Osteoblast (primary cell): ENCODE measurements around the gene DOP1A. TPM values are rescaled to one million over a fixed set of nuclear protein-coding genes. Genes with fewer than 3 reads are reported as not detected.

Source experiments
- DNase-seq: peaks from one replicate; pipeline ENCODE4 v3.0.0; 2011; ENCODE audit warnings: low spot score, mixed read lengths; ENCODE audit not compliant: insufficient read length; ENCODE audit errors: missing footprints
- H2AFZ ChIP-seq: 2 replicates; pipeline ENCODE4 v1.6.0; 2011; ENCODE audit warnings: mild to moderate bottlenecking, low read length
- H3K27ac ChIP-seq: 2 replicates; pipeline ENCODE4 v1.5.1; 2011; ENCODE audit warnings: mild to moderate bottlenecking, low read depth, low read length, moderate library complexity
- H3K27me3 ChIP-seq: 2 replicates; pipeline ENCODE4 v1.6.0; 2012; ENCODE audit warnings: mild to moderate bottlenecking, control low read depth, inconsistent platforms, low read length, moderate library complexity; ENCODE audit not compliant: insufficient read depth
- H3K36me3 ChIP-seq: 2 replicates; pipeline ENCODE4 v1.5.1; 2011; ENCODE audit warnings: mild to moderate bottlenecking, low read length, control low read depth, moderate library complexity; ENCODE audit not compliant: insufficient read depth
- H3K4me1 ChIP-seq: 2 replicates; pipeline ENCODE4 v1.5.1; 2011; ENCODE audit warnings: mild to moderate bottlenecking, low read length, control low read depth, moderate library complexity; ENCODE audit not compliant: insufficient read depth
- H3K4me2 ChIP-seq: 2 replicates; pipeline ENCODE4 v1.6.0; 2011; ENCODE audit warnings: mild to moderate bottlenecking, low read length; ENCODE audit not compliant: insufficient read depth
- H3K4me3 ChIP-seq: fragments of 200-600 bp; sonication (generic); 3 replicates; pipeline ENCODE4 v1.5.1; 2012; ENCODE audit warnings: mild to moderate bottlenecking, low read length, inconsistent platforms; ENCODE audit not compliant: insufficient read depth
- H3K79me2 ChIP-seq: 2 replicates; pipeline ENCODE4 v1.6.0; 2012; ENCODE audit warnings: mild to moderate bottlenecking, low read length, control low read depth, inconsistent platforms; ENCODE audit not compliant: insufficient read depth
- H3K9me3 ChIP-seq: 2 replicates; pipeline ENCODE4 v1.5.1; 2011; ENCODE audit warnings: low read depth, low read length, control low read depth
- H4K20me1 ChIP-seq: 2 replicates; pipeline ENCODE4 v1.6.0; 2012; ENCODE audit warnings: mild to moderate bottlenecking, low read length, control low read depth; ENCODE audit not compliant: insufficient read depth
- total RNA-seq: library from RNA; depleted of rRNA; stranded (reverse); fragments of >200 nt; gene quantifications from 2 replicates; pipeline ENCODE4 v1.2.3, GENCODE V29; 2012
- TF ChIP-seq, protein P1 (sequence below): IDR thresholded peaks from 2 replicates; pipeline ENCODE4 v1.5.1; 2011; ENCODE audit warnings: mild to moderate bottlenecking, low read depth, low read length, moderate library complexity; ENCODE audit errors: extremely low read depth

The DOP1A gene
- total RNA-seq, 1 donor = 45.2 TPM

DNA sequence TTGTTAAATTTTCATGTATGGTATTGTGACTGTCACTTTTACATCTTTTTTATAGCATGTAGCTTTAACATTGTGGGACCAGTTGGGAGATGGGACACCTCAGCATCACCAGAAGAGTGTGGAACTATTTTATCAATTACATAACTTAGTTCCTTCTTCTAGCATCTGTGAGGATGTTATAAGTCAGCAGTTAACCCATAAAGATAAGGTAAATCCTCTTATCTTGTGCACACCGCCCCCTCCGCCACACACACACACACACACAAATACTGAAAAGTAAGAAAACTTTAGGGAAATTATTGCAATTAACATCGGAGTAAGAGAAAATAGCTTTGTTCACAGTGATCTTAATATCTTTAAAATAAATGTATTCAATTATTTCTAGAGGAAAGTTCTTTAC is 64.7 kb downstream of the DOP1A start:
- TF ChIP-seq, protein P1, sequence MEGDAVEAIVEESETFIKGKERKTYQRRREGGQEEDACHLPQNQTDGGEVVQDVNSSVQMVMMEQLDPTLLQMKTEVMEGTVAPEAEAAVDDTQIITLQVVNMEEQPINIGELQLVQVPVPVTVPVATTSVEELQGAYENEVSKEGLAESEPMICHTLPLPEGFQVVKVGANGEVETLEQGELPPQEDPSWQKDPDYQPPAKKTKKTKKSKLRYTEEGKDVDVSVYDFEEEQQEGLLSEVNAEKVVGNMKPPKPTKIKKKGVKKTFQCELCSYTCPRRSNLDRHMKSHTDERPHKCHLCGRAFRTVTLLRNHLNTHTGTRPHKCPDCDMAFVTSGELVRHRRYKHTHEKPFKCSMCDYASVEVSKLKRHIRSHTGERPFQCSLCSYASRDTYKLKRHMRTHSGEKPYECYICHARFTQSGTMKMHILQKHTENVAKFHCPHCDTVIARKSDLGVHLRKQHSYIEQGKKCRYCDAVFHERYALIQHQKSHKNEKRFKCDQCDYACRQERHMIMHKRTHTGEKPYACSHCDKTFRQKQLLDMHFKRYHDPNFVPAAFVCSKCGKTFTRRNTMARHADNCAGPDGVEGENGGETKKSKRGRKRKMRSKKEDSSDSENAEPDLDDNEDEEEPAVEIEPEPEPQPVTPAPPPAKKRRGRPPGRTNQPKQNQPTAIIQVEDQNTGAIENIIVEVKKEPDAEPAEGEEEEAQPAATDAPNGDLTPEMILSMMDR = no peak
- no peak for DNase-seq

DNA sequence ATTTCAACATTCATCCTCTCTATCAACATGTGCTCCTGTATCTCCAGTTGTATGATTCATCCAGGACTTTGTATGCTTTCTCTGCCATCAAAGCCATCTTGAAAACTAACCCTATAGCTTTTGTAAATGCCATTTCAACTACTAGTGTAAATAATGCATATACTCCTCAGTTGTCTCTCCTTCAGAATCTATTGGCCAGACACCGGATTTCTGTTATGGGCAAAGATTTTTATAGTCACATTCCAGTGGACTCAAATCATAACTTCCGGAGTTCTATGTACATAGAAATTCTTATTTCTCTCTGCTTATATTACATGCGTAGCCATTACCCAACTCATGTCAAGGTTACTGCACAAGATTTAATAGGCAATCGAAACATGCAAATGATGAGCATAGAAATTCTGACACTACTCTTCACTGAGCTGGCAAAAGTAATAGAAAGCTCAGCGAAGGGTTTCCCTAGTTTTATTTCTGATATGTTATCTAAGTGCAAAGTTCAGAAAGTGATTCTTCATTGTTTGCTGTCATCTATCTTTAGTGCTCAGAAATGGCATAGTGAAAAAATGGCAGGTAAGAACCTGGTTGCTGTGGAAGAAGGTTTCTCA is 70.7 kb downstream of the DOP1A start:
- no peaks in the 10 kb centered on the region for H3K4me1 ChIP-seq
- H3K27me3 ChIP-seq = no peaks in the 10 kb centered on the region
- TF ChIP-seq, protein P1 = no peak
- H3K36me3 ChIP-seq = peaks cover 11% of the 10 kb centered on the region
- no peak overlapping the region for H3K4me3 ChIP-seq
- no peaks in the 10 kb centered on the region for H3K79me2 ChIP-seq
- no peak overlapping the region for H3K4me2 ChIP-seq
- no peak overlapping the region for H2AFZ ChIP-seq
- H3K9me3 ChIP-seq = no peaks in the 10 kb centered on the region
- DNase-seq = no peak
- H3K27ac ChIP-seq = no peak overlapping the region
- no peaks in the 10 kb centered on the region for H4K20me1 ChIP-seq

More for the DNA sequence above, 64.7 kb downstream of the DOP1A start:
- H4K20me1 ChIP-seq = no peaks in the 10 kb centered on the region
- peaks cover 6% of the 10 kb centered on the region for H3K4me1 ChIP-seq
- no peaks in the 10 kb centered on the region for H3K9me3 ChIP-seq
- no peak overlapping the region for H3K4me3 ChIP-seq
- H3K4me2 ChIP-seq = no peak overlapping the region
- H3K79me2 ChIP-seq = no peaks in the 10 kb centered on the region
- H3K36me3 ChIP-seq = peaks cover 25% of the 10 kb centered on the region
- H3K27me3 ChIP-seq = no peaks in the 10 kb centered on the region
- H2AFZ ChIP-seq = no peak overlapping the region
- no peak overlapping the region for H3K27ac ChIP-seq

DNA sequence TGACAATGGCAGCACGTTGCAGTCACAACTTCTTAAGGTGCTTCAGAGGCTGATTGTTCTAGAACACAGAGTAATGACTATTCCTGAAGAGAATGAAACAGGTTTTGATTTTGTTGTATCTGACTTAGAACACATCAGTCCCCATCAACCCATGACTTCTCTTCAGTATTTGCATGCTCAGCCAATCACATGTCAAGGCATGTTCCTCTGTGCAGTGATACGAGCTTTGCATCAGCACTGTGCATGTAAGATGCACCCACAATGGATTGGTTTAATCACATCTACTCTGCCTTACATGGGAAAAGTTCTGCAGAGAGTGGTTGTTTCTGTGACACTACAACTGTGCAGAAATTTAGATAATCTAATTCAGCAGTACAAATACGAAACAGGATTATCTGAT is 71.3 kb downstream of the DOP1A start:
- H3K27ac ChIP-seq = no peak overlapping the region
- no peaks in the 10 kb centered on the region for H3K27me3 ChIP-seq
- no peak overlapping the region for H3K4me3 ChIP-seq
- H2AFZ ChIP-seq = no peak overlapping the region
- no peaks in the 10 kb centered on the region for H3K79me2 ChIP-seq
- no peaks in the 10 kb centered on the region for H3K4me1 ChIP-seq
- no peaks in the 10 kb centered on the region for H3K9me3 ChIP-seq
- TF ChIP-seq, protein P1 = no peak
- no peak overlapping the region for H3K4me2 ChIP-seq
- no peak for DNase-seq
- peaks cover 11% of the 10 kb centered on the region for H3K36me3 ChIP-seq
- no peaks in the 10 kb centered on the region for H4K20me1 ChIP-seq

DNA sequence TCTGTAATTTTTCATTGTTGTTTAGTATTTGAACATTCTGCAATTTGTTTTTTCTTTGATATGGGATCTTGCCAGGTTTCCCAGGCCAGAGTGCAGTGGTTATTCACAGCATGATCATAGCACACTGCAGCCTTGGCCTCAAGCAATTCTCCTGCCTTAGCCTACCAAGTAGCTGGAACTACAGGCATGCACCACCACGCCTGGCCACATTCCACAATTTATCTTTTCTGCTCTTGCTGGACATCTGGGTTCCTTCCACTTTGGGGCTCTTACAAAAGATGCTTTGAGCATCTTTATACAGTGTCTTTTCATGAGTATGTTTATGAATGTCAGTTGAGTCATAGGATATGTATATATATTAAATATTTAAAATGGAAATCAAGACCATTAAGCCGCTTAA is 83.6 kb downstream of the DOP1A start:
- no peak overlapping the region for H3K4me3 ChIP-seq
- DNase-seq = no peak
- H4K20me1 ChIP-seq = no peaks in the 10 kb centered on the region
- H3K27ac ChIP-seq = no peak overlapping the region
- peaks cover 4% of the 10 kb centered on the region for H3K4me1 ChIP-seq
- no peak overlapping the region for H3K4me2 ChIP-seq
- no peaks in the 10 kb centered on the region for H3K79me2 ChIP-seq
- H3K36me3 ChIP-seq = peaks cover 10% of the 10 kb centered on the region
- no peaks in the 10 kb centered on the region for H3K27me3 ChIP-seq
- TF ChIP-seq, protein P1 = no peak
- no peak overlapping the region for H2AFZ ChIP-seq
- no peaks in the 10 kb centered on the region for H3K9me3 ChIP-seq
